ENCODE data around the gene PRKACB. TPM values are rescaled to one million over a fixed set of nuclear protein-coding genes. Genes with fewer than 3 reads are reported as not detected.
"Not testable (repeated sequence)": the region's sequence is repeated elsewhere in the genome, so short reads cannot be mapped to it uniquely, and the experiment has no call there.

Gene PRKACB
- total RNA-seq, 4 donors from 2014 or later: 37.4 to 57.7 (median 50.9) TPM

- H3K27me3 ChIP-seq: no peaks in the 10 kb centered on the region
- ATAC-seq: no peak
- H3K9me3 ChIP-seq: no peaks in the 10 kb centered on the region
- no peak overlapping the region for H3K27ac ChIP-seq
- no peak overlapping the region for H3K4me3 ChIP-seq
- H3K4me1 ChIP-seq: no peaks in the 10 kb centered on the region
- TF ChIP-seq CTCF (IDR thresholded peaks at IDR 0.05) (no peak), POLR2A (IDR thresholded peaks at IDR 0.05) (no peak), POLR2AphosphoS5 (IDR thresholded peaks at IDR 0.05) (no peak), EP300 (IDR thresholded peaks at IDR 0.05) (no peak)
- no peaks in the 10 kb centered on the region for H3K36me3 ChIP-seq
- WGBS, 2 donors (ENCODE audit: low coverage in 1 of 2): 100% methylated on average over 1 of the region's 1 CpG
Measured at GRCh38 chr1:84277343-84278059, 133.4 kb downstream of the PRKACB start.

GRCh38 chr1:84278905-84279304 lies 134.8 kb downstream of the PRKACB start:
- Histone ChIP-seq H3K4me3 (no peak overlapping the region), H3K36me3 (no peaks in the 10 kb centered on the region), H3K9me3 (no peaks in the 10 kb centered on the region), H3K27me3 (no peaks in the 10 kb centered on the region), H3K4me1 (no peaks in the 10 kb centered on the region), H3K27ac (no peak overlapping the region)
- ATAC-seq: no peak
- TF ChIP-seq POLR2A (IDR thresholded peaks at IDR 0.05) (no peak), CTCF (IDR thresholded peaks at IDR 0.05) (no peak), EP300 (IDR thresholded peaks at IDR 0.05) (no peak), POLR2AphosphoS5 (IDR thresholded peaks at IDR 0.05) (no peak)
- WGBS, 2 donors (ENCODE audit: low coverage in 1 of 2): 64 to 72% methylated on average over 6 to 7 of the region's 7 CpGs

- H3K27ac ChIP-seq: no peak overlapping the region
- H3K4me1 ChIP-seq: no peaks in the 10 kb centered on the region
- H3K4me3 ChIP-seq: no peak overlapping the region
- ATAC-seq: no peak
- no peak for TF ChIP-seq EP300 (IDR thresholded peaks at IDR 0.05)
- no peaks in the 10 kb centered on the region for H3K9me3 ChIP-seq
- no peaks in the 10 kb centered on the region for H3K27me3 ChIP-seq
- no peaks in the 10 kb centered on the region for H3K36me3 ChIP-seq
Measured at GRCh38 chr1:84280912-84281311, 136.8 kb downstream of the PRKACB start.

GRCh38 chr1:84282780-84283333 lies 138.8 kb downstream of the PRKACB start:
- Histone ChIP-seq H3K4me1 (no peaks in the 10 kb centered on the region), H3K27me3 (no peaks in the 10 kb centered on the region), H3K27ac (no peak overlapping the region), H3K36me3 (no peaks in the 10 kb centered on the region), H3K9me3 (peaks cover 0 to 9% (median 0%) of the 10 kb centered on the region in 3 donors), H3K4me3 (no peak overlapping the region)
- ATAC-seq: no peak
- TF ChIP-seq POLR2A (IDR thresholded peaks at IDR 0.05): no peak
- no peak for TF ChIP-seq CTCF (IDR thresholded peaks at IDR 0.05)
- no peak for TF ChIP-seq EP300 (IDR thresholded peaks at IDR 0.05)
- no peak for TF ChIP-seq POLR2AphosphoS5 (IDR thresholded peaks at IDR 0.05)
- WGBS, 2 donors (ENCODE audit: low coverage in 1 of 2): 100% methylated on average over 1 of the region's 1 CpG; no CpG with 5 or more reads in 1 of the 2 donors

- Histone ChIP-seq H3K27me3 (no peaks in the 10 kb centered on the region), H3K36me3 (no peaks in the 10 kb centered on the region), H3K4me3 (no peak overlapping the region), H3K4me1 (no peaks in the 10 kb centered on the region), H3K27ac (no peak overlapping the region), H3K9me3 (peaks cover 0 to 11% (median 0%) of the 10 kb centered on the region in 3 donors)
- no peak for ATAC-seq
- TF ChIP-seq EP300 (IDR thresholded peaks at IDR 0.05) (no peak), POLR2AphosphoS5 (IDR thresholded peaks at IDR 0.05) (no peak)
- WGBS, 2 donors (ENCODE audit: low coverage in 1 of 2): 69% methylated on average over 1 of the region's 1 CpG; no CpG with 5 or more reads in 1 of the 2 donors
Measured at GRCh38 chr1:84283381-84283780, 139.3 kb downstream of the PRKACB start.

GRCh38 chr1:84286071-84286470 lies 142.0 kb downstream of the PRKACB start:
- no peak for TF ChIP-seq CTCF (IDR thresholded peaks at IDR 0.05)
- no peak for TF ChIP-seq EP300 (IDR thresholded peaks at IDR 0.05)
- no peak for TF ChIP-seq POLR2AphosphoS5 (IDR thresholded peaks at IDR 0.05)
- no peak for TF ChIP-seq POLR2A (IDR thresholded peaks at IDR 0.05)
- peaks cover 0 to 17% (median 0%) of the 10 kb centered on the region in 3 donors for H3K9me3 ChIP-seq
- no peak overlapping the region for H3K4me3 ChIP-seq
- no peaks in the 10 kb centered on the region for H3K27me3 ChIP-seq
- no peaks in the 10 kb centered on the region for H3K36me3 ChIP-seq
- 31 to 92% methylated on average over 1 of the region's 1 CpG for WGBS, 2 donors (ENCODE audit: low coverage in 1 of 2)
- no peaks in the 10 kb centered on the region for H3K4me1 ChIP-seq
- no peak for ATAC-seq
- H3K27ac ChIP-seq: no peak overlapping the region

- H3K4me1 ChIP-seq, H3K4me3 ChIP-seq, H3K36me3 ChIP-seq, H3K27ac ChIP-seq, ATAC-seq, H3K27me3 ChIP-seq: not testable (repeated sequence)
- WGBS, 2 donors (ENCODE audit: low coverage in 1 of 2): 67 to 69% methylated on average over 2 to 3 of the region's 3 CpGs
- H3K9me3 ChIP-seq: peaks cover 0 to 17% (median 0%) of the 10 kb centered on the region in 3 donors
Measured at GRCh38 chr1:84287389-84287788, 143.3 kb downstream of the PRKACB start.

All from gastroesophageal sphincter (tissue), 4 donors.